ENCODE measurements around the gene DKK3.

The DKK3 gene

DNA sequence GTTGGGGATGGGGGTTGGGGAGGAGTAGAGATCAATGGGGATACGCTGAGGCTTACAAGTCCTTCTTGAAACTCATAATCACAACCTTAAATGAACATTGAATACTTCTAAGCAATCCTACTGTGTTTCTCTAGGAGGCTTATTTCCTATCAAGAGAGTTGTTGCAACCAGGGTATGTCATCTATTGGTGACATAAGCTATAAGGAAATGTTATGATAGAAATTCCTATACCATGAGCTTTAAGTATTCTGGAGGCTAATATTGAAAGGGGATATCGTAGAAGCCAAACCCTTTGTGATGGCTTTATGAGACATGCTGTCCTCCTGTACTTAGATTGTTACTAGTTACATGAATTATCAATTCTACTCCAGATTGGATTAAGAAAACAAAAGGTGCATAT, 72.9 kb downstream of the DKK3 start:
- no peak for DNase-seq

DNA sequence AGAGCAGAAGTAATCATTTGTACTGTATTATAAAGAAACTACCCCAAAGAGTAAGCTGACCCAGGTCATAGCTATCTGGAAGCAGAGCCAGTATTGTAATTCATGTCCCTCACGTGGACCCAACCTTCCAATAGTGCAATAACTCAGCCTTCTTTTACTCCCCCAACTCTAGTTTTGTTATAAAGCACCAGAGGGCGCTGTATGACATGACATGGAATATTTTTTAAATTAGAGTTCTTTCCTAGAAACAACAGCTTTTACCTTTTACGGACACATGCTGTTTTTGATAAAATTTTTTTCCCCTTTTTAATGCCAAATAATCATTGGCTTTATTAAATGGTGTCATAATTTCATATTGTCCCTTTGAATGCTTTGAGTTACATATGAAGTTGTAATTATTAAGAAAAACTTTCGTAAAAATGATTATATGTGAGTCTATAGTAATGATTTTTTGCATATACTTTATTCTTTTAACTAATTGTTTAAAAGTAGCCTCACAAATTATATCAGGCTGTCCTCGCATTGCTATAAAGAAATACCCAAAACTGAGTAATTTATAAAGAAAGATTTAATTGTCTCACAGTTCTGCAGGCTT, 76.9 kb downstream of the DKK3 start:
- peak in 1 of 2 donors; percentile 4 for DNase-seq

DNA sequence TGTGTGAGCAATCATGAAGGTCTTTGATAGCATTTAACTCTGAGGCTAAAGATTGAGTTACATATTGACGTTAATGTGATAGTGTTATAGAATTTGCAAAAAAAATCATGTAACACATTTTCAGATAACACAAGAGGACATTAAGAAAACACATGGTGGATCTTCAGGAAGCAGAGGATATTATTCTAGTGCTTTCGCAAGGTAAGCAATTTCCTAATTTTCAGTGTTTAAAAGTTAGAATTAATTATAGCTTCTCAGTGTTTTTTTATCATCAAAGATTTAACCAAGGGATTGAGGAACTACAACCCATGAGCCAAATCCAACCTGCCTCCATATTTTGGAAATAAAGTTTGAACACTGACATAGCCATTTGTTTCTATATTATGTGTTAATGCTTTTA, 78.5 kb downstream of the DKK3 start:
- no peak for DNase-seq

DNA sequence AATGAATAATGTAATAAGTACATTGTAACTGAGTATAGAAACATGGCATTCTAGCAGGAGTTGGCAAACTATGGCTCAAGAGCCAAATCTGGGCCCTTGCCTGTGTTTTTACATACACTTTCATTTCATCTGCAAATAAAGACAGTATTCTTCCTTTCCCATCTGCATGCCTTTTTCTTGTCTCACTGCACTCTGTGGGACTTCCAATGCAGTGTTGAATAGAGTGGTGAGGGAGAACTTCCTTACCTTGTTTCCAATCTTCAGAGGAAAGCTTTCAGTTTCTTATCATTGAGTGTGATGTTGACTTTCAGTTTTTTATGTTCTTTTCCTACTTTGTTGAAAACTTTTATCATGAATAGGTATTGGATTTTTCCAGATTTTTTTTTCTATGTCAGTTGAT, 84.6 kb downstream of the DKK3 start:
- DNase-seq, result no peak

DNA sequence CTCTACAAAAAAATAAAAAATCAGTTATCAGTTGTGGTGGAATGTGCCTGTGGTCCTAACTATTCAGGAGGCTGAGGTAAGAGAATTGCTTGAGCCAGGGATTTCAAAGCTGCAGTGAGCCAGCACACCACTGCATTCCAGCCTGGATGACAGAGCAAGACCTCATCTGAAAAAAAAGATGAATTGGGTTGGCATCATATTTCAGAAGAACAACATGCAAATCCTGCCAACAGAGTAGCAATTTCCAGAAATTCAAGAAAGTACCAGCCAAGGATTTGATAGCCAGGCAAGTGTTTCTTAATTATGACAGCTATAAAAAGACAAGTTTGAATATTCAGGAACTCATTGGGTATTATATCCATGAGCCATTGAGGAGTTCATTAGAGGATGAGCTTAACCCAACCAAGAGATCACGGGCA, 91.4 kb downstream of the DKK3 start:
- DNase-seq, result no peak

DNA sequence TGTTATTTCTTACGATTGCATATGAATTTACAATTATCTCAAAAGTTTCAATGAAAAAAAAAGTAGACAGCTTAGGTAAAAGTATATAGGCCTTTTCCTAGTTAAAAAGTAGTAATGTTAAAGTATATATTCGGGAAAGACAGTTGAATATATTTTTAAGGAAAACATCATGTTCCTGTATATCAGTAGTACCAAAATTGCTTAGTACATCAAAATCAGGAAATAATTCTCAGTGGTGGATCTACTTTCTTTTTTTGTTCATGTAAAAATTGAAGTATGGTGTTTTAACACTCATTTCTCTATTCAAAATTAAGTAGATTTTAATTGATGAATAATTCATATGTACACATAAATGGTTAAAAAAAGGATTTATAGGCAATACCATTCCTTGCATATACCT, 92.8 kb downstream of the DKK3 start:
- no peak for DNase-seq

DNA sequence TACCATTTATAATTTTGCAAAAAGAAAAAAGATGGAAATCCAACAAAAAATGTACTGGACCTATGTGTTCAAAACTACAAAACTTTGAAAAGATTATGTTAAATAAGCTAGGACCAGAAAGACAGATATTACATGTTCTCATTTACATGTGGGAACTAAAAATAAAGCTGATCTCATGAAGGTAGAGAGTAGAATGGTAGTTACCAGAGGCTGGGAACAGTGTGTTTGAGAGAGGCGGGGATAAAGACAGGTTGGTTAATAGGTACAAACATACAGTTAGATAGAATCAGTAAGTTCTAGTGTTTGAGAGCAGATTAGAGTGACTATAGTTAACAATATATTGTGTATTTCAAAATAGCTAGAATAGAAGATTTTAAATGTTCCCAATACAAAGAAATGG, 95.0 kb downstream of the DKK3 start:
- DNase-seq, result no peak

Data from activated CD4-positive, alpha-beta T cell treated with anti-CD3 and anti-CD28 coated beads for 4 hours (primary cell).